Measurements from ENCODE around the gene ZNF783. TPM values are rescaled to one million over a fixed set of nuclear protein-coding genes. Genes with fewer than 3 reads are reported as not detected.

ZNF783 gene
- total and polyA plus RNA-seq, 2 of the 8 experiments (the other 6 are each of a cell fraction or from before 2014, with no cell fraction given) = 7.3 to 8.2 TPM

GRCh38 chr7:149255174-149255573, 6.8 kb upstream of the ZNF783 start:
- no peak for FAIRE-seq
- Histone ChIP-seq H2BK5ac (ENCODE audit: low read depth, low read length) (no peak overlapping the region), H4K5ac (ENCODE audit: insufficient read length, low read depth, low read length) (no peak overlapping the region), H2BK12ac (ENCODE audit: low read depth, low read length) (no peak overlapping the region), H3K79me1 (ENCODE audit: low read depth, low read length) (no peaks in the 10 kb centered on the region; the same call in 1 of the 2 replicates), H2BK15ac (ENCODE audit: low read length) (no peak overlapping the region), H2BK120ac (replicated peaks; ENCODE audit: low read depth, low read length) (no peak overlapping the region), H4K91ac (replicated peaks; ENCODE audit: insufficient read length, low read length) (no peak overlapping the region), H3K4me2 (ENCODE audit: insufficient read depth in 1 of 2, low read depth in 2 of 2, low read length in 2 of 2) (no peak overlapping the region), H3K9me3 (ENCODE audit: insufficient read depth in 2 of 2, low read depth in 1 of 2, low read length in 1 of 2) (no peaks in the 10 kb centered on the region), H3K18ac (ENCODE audit: extremely low read depth, low read length) (no peak overlapping the region), H3K79me2 (ENCODE audit: control insufficient read depth in 1 of 2, insufficient read depth in 2 of 2, low read length in 2 of 2) (no peaks in the 10 kb centered on the region), H3K4me3 (ENCODE audit: extremely low read depth in 1 of 4, insufficient read depth in 2 of 4, low read depth in 3 of 4, low read length in 4 of 4) (no peak overlapping the region), H3K9ac (replicated peaks in 1 of 4; ENCODE audit: extremely low read depth in 1 of 4, low read depth in 3 of 4, low read length in 3 of 4) (no peak overlapping the region), H3K27me3 (replicated peaks in 1 of 4; ENCODE audit: control insufficient read depth in 3 of 4, extremely low read depth in 1 of 4, insufficient read depth in 3 of 4, low read length in 3 of 4) (no peaks in the 10 kb centered on the region), H3K56ac (replicated peaks; ENCODE audit: insufficient read length, low read depth, low read length) (no peak overlapping the region), H2AK5ac (ENCODE audit: low read depth, low read length) (no peak overlapping the region), H3K4ac (replicated peaks; ENCODE audit: insufficient read length, low read depth, low read length) (no peak overlapping the region), H4K20me1 (replicated peaks in 1 of 2; ENCODE audit: control insufficient read depth in 1 of 2, insufficient read depth in 2 of 2, low read length in 2 of 2) (peaks cover 0 to 2% of the 10 kb centered on the region in 2 experiments), H2AFZ (ENCODE audit: low read length) (no peak overlapping the region), H3K23ac (ENCODE audit: insufficient read length) (no peak overlapping the region), H3K36me3 (ENCODE audit: control insufficient read depth in 2 of 4, insufficient read depth in 4 of 4, low read length in 3 of 4) (peaks cover 13 to 53% (median 38%) of the 10 kb centered on the region in 4 experiments), H3K27ac (ENCODE audit: low read depth, low read length) (no peak overlapping the region), H3K4me1 (replicated peaks in 1 of 4; ENCODE audit: control insufficient read depth in 3 of 4, insufficient read depth in 4 of 4, low read length in 3 of 4) (no peaks in the 10 kb centered on the region), H4K8ac (ENCODE audit: extremely low read depth, insufficient read depth, low read length) (no peak overlapping the region), H3K14ac (ENCODE audit: insufficient read length) (no peak overlapping the region), H3K23me2 (ENCODE audit: low read depth, low read length) (no peaks in the 10 kb centered on the region), H2BK20ac (ENCODE audit: low read length) (no peak overlapping the region)
- CTCF ChIA-PET (ENCODE audit: partially characterized antibody) = interaction anchor here (0.6 kb wide), 1 partner anchor 15 kb away, joined by 3 read pairs; no protein-coding TSS in a partner anchor
- WGBS, 2 experiments (ENCODE audit: extremely low coverage in 1 of 2, insufficient coverage in 1 of 2, insufficient read length in 1 of 2, insufficient replicate concordance in 2 of 2, low coverage in 1 of 2, low lambda C conversion rate in 2 of 2, missing lambda C conversion rate in 1 of 2) = 92% methylated on average over 5 of the region's 5 CpGs; no CpG with 5 or more reads in 1 of the 2 experiments
- TF ChIP-seq POU5F1 (IDR thresholded peaks at IDR 0.05; ENCODE audit: low read depth, low read length) (no peak), RBBP5 (IDR thresholded peaks at IDR 0.05; ENCODE audit: borderline replicate concordance, low read depth, low read length) (no peak)
- DNase-seq (ENCODE audit: low read depth in 1 of 2, low spot score in 2 of 2) = no peak
- POLR2A ChIA-PET (ENCODE audit: partially characterized antibody) = no interaction called here

All from H1 (cell line).